Measurements from ENCODE around the gene CYP19A1.

CYP19A1 gene

GRCh38 chr15:51365417-51365816 lies 27.0 kb upstream of the CYP19A1 start:
- DNase-seq (ENCODE audit: extremely low spot score, insufficient read length, low read depth) (no peak), FAIRE-seq (no peak)

- DNase-seq (ENCODE audit: extremely low spot score, insufficient read length, low read depth) (no peak), FAIRE-seq (no peak)
Measured at GRCh38 chr15:51363383-51363782, 25.0 kb upstream of the CYP19A1 start.

- DNase-seq (ENCODE audit: extremely low spot score, insufficient read length, low read depth) (no peak), FAIRE-seq (no peak)
Measured at GRCh38 chr15:51359981-51360380, 21.6 kb upstream of the CYP19A1 start.

DNA sequence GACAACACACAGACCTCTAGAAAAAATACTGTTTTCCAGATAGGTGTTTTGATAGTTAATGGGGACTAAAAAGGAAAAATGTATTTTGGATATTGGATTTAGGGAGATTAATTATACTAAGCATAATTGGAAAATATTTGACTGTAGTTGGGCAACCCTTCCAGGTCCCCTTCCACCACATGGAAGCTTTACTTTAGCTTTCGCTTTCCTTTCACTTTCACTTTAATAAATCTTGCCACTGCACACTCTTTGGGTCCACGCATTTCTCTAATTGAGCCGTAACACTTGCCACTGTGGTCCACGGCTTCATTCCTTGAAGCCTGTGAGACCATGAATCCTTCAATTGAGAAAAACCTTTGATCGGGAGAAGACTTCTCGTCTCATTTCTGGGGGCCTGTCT lies 18.6 kb upstream of the CYP19A1 start:
- no peak for FAIRE-seq
- no peak for DNase-seq (ENCODE audit: extremely low spot score, insufficient read length, low read depth)

GRCh38 chr15:51356147-51356546 lies 17.8 kb upstream of the CYP19A1 start:
- DNase-seq (ENCODE audit: extremely low spot score, insufficient read length, low read depth): no peak
- FAIRE-seq: no peak

DNA sequence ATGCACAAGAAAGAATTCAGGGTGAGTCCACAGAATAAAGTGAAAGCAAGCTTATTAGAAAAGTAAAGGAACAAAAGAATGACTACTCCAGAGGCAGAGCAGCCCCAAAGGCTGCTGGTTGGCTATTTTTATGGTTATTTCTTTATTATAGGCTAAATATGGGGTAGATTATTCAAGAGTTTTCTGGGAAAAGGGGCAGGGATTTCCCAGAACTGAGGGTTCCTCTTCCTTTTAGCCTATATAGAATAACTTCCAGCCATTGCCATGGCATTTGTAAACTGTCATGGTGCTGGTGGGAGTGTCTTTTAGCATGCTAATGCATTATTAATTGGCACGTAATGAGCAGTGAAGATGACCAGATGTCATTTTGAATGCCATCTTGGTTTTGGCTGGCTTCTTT lies 16.7 kb upstream of the CYP19A1 start:
- DNase-seq (ENCODE audit: extremely low spot score, insufficient read length, low read depth) (no peak), FAIRE-seq (no peak)

- DNase-seq (ENCODE audit: extremely low spot score, insufficient read length, low read depth) (no peak), FAIRE-seq (no peak)
Measured at GRCh38 chr15:51353976-51354375, 15.6 kb upstream of the CYP19A1 start.

- FAIRE-seq (no peak), DNase-seq (ENCODE audit: extremely low spot score, insufficient read length, low read depth) (no peak)
Measured at GRCh38 chr15:51350723-51351122, 12.3 kb upstream of the CYP19A1 start.

DNA sequence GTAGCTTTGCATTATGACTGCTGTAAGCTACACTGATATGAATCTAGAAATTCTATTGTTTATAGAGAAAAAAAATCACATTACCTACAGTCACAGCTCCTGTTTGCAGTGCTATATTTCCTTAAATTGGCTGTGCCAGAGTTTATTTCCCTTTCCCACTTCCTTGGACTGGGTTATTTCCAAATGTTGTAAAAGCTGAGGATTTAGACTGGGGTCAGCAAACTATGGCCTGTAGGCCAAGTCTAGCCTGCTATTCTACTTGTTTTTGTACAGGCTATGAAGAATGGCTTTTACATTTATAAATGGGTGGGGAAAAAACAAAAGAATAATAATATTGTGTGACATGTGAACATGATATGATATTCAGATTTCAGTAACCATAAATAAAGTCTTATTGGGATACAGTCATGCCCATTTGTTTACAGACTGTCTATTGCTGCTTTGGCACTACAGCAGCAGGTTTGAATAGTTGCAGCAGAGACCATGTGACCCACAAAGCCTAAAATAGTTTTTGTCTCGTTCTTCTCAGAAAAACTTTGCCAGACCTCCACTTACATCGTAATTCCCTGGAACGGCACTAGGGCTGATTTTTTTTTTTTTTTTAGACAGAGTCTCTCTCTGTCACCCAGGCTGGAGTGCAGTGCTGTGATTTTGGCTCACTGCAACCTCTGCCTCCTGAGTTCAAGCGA lies 10.9 kb upstream of the CYP19A1 start:
- FAIRE-seq: no peak

GRCh38 chr15:51348688-51349087 lies 10.3 kb upstream of the CYP19A1 start:
- peak; percentile 91 for FAIRE-seq
- no peak for DNase-seq (ENCODE audit: extremely low spot score, insufficient read length, low read depth)

More for the DNA sequence above, 10.9 kb upstream of the CYP19A1 start:
- DNase-seq (ENCODE audit: extremely low spot score, insufficient read length, low read depth): no peak

GRCh38 chr15:51346136-51346535 lies 7.7 kb upstream of the CYP19A1 start:
- FAIRE-seq (no peak), DNase-seq (ENCODE audit: extremely low spot score, insufficient read length, low read depth) (no peak)

- DNase-seq (ENCODE audit: extremely low spot score, insufficient read length, low read depth) (no peak), FAIRE-seq (no peak)
Measured at GRCh38 chr15:51343466-51343865, 5.1 kb upstream of the CYP19A1 start.

DNA sequence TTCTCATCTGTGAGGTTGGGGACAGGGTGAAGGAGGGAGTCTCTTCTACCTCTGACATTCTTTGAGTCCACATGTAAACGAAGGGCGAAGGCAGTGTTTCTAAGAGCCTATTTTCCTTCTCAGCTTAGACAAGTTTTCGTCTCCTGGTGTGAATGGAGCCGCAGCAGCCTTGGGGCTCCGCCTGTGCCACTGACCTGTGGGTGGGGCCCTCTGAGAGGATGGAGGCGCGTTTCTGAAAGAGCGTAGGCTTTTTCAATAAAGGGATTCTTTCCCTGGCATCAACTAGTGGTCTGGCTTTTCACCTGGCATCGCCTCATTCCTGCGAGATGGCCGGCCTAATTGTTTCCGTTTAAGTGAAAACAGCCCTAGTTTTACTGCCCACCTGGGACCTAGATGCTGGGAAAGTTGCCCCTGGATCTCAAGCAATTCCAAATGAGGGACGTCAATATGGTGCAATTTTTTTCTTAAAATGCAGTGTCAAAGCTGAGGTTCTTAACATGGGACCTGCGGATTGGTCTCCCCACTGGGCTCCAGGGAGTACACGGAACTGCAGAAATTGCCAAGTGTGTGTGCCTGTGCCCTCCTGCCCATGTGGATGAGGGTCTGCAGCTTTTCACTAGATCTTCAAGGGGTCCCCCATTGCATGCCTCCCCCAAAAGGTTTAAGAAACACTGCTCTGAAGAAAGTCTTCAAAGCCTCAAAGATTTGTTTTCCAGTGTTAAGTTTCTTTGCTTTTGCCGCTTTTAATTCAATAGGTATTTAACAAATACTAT lies 4.0 kb upstream of the CYP19A1 start:
- FAIRE-seq (no peak), DNase-seq (ENCODE audit: extremely low spot score, insufficient read length, low read depth) (no peak)

DNA sequence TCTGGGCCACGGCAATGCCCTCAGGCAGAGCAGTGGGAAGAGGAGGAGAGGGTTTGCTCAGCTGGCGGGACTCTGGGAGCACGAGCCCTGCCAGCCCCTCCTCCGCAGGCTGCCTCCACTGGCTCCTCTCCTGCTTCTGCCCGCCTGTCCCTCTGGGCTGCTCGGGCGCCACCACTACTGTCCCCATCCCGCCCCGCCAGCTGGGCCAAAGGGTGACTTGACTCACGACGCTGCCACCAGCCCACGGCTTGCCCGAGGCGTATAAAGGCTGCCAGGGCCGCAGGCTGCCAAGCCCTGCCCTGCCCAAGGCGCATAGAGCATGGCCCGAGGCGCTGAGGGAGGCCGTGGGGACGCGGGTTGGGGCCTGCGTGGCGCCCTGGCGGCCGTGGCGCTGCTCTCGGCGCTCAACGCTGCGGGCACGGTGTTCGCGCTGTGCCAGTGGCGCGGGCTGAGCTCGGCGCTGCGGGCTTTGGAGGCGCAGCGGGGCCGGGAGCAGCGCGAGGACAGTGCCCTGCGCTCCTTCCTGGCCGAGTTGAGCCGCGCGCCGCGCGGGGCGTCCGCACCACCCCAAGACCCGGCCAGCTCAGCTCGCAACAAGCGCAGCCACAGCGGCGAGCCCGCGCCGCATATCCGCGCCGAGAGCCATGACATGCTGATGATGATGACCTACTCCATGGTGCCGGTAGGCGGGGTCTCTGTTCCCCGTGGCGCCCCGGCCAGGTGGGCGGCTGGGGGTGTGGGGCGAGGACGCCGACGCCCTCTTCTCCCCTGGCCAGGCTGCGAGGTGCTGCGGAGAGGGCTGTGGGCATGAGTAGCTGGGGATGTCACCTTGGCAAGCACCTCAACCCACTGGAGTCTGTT lies 3.2 kb upstream of the CYP19A1 start, which contains the start of gene GLDN:
Gene GLDN (plus strand): TSS at position 290 of the 861 bp plus-strand sequence. CDS start 30 bp downstream, at position 320.
- no peak for FAIRE-seq
- no peak for DNase-seq (ENCODE audit: extremely low spot score, insufficient read length, low read depth)

- FAIRE-seq: peak; percentile 55
- DNase-seq (ENCODE audit: extremely low spot score, insufficient read length, low read depth): peak; percentile 14
Measured at GRCh38 chr15:51335538-51336410, 2.6 kb downstream of the CYP19A1 start.

DNA sequence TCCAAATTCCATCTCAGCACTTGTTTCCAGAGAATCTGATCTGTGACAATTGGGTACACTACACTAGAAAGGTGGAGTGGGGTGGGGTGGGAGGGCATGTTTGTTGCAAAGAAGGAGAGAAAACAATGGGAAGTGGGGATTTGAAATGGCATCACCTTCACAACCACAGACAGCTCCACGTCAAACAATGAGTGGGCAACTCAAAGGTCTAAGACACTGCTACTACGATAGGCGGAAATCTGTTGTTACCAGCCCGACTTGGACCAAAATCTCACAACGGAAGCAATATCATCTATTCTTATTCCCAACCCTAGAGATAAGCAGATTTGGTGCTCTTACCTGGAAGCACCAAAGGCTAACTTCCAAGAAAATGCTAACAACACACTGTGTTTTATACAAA lies 3.3 kb downstream of the CYP19A1 start:
- DNase-seq (ENCODE audit: extremely low spot score, insufficient read length, low read depth) (no peak), FAIRE-seq (no peak)

- FAIRE-seq (no peak), DNase-seq (ENCODE audit: extremely low spot score, insufficient read length, low read depth) (no peak)
Measured at GRCh38 chr15:51334011-51334451, 4.4 kb downstream of the CYP19A1 start.

GRCh38 chr15:51333571-51333970 lies 4.8 kb downstream of the CYP19A1 start:
- no peak for FAIRE-seq
- DNase-seq (ENCODE audit: extremely low spot score, insufficient read length, low read depth): no peak

Measured in GM18507 (cell line).